ENCODE measurements around the gene TNNC2.

DNA sequence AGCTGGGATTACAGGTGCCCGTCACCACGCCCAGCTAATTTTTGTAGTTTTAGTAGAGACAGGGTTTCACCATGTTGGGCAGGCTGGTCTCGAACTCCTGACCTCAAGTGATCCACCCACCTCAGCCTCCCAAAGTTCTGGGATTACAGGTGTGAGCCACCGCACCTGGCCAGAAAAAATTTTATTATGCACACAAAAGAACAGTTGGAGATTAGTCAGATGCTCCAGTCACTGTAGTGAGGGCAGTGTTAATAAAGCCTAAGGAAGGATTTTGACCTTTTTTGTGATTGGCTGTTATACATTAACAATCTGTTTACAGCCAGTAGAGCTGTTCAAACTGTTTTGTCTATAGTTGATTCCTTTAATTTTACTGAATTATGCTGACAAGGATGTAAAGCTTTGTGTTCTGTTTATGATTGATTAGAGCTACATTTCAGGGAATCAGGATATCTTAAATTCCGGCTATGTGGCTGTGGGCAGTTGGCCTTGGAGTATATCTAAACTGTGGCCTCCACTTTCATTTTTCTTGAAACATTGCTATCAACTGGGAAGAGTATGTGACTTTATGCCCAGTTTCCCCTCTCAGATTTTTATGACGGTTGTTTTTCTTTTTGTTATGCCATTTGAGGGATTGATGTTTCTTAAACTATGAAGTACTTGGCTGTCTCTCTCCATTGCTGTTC, 40.2 kb upstream of the TNNC2 start:
- TF ChIP-seq, protein P1, sequence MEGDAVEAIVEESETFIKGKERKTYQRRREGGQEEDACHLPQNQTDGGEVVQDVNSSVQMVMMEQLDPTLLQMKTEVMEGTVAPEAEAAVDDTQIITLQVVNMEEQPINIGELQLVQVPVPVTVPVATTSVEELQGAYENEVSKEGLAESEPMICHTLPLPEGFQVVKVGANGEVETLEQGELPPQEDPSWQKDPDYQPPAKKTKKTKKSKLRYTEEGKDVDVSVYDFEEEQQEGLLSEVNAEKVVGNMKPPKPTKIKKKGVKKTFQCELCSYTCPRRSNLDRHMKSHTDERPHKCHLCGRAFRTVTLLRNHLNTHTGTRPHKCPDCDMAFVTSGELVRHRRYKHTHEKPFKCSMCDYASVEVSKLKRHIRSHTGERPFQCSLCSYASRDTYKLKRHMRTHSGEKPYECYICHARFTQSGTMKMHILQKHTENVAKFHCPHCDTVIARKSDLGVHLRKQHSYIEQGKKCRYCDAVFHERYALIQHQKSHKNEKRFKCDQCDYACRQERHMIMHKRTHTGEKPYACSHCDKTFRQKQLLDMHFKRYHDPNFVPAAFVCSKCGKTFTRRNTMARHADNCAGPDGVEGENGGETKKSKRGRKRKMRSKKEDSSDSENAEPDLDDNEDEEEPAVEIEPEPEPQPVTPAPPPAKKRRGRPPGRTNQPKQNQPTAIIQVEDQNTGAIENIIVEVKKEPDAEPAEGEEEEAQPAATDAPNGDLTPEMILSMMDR (IDR thresholded peaks at IDR 0.05): no peak
- no peak for TF ChIP-seq POLR2A (IDR thresholded peaks at IDR 0.05)
- TF ChIP-seq EP300 (IDR thresholded peaks at IDR 0.05): no peak
